ENCODE data around the gene PC.
"Not testable (repeated sequence)": the region's sequence is repeated elsewhere in the genome, so short reads cannot be mapped to it uniquely, and the experiment has no call there.

The PC gene

DNA sequence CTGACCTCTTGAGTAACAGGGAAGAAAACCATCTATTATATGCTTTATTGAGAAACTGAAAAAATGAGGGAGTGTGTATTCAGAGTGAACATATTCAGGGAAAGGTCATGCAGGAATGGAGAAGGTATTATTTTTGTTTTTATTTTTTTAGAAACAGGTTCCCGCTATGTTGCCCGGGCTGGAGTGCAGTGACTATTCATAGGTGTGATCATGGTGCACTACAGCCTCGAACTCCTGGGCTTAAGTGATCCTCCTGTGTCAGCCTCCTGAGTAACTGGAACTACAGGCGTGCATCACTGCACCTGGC, 123.7 kb downstream of the PC start:
- no peak for DNase-seq

DNA sequence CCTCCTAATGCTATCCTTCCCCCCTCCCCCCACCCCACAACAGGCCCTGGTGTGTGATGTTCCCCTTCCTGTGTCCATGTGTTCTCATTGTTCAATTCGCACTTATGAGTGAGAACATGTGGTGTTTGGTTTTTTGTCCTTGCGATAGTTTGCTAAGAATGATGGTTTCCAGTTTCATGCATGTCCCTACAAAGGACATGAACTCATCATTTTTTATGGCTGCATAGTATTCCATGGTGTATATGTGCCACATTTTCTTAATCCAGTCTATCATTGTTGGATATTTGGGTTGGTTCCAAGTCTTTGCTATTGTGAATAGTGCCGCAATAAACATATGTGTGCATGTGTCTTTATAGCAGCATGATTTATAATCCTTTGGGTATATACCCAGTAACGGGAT, 133.6 kb downstream of the PC start:
- not testable (repeated sequence) for DNase-seq

DNA sequence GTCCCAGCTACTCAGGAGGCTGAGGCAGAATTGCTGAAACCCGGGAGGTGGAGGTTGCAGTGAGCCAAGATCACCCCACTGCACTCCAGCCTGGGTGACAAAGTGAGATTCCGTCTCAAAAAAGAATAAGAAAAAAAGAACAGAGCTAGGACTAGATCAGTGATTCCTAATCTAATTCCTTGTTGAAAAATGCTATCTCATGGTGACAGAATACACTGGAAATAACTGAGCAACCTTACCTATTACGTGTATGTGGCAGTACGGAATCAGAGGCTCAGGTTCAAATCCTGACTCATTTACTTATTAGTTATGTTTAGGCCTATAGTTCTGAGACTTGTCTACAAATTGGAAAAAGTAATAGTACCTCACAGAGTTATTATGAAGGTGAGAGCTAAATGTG, 134.5 kb downstream of the PC start:
- no peak for DNase-seq

DNA sequence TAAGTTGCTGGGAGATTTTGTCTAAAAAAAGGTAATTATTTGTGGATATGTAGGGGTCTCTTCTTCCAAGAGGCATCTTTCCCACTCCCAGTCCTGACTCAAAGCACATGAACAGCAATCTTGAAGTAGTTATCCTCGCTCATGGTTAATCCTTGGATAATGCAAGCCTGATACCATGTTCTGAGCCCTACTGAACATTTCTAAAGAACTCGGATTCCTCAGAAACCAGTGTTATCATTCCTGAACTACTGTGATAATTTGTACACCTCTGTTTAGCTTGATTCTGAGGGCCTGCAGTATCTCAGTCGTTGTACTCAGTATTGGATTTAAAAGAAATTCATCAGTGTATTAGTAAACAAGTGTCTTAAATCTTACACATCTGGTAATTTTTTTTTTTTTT, 137.3 kb downstream of the PC start:
- no peak for DNase-seq

DNA sequence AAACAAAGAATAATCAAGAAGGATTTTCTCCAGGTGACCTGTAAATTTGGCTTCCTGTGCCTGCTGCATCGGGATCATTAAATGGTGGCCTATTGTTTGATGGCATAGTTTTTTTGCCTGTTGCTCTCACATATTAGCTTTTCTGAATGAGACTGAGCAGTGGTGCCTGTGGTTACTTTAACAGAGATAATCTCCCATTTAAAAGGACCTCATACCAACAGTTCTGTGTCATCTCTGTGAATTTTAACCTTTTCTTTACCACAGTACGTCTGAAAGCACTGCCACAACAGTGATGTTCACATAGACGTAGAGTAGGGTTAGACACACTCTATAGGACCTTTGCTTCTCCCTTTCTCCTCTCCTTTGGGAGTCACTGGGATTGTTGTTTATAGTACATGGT, 137.8 kb downstream of the PC start:
- no peak for DNase-seq

DNA sequence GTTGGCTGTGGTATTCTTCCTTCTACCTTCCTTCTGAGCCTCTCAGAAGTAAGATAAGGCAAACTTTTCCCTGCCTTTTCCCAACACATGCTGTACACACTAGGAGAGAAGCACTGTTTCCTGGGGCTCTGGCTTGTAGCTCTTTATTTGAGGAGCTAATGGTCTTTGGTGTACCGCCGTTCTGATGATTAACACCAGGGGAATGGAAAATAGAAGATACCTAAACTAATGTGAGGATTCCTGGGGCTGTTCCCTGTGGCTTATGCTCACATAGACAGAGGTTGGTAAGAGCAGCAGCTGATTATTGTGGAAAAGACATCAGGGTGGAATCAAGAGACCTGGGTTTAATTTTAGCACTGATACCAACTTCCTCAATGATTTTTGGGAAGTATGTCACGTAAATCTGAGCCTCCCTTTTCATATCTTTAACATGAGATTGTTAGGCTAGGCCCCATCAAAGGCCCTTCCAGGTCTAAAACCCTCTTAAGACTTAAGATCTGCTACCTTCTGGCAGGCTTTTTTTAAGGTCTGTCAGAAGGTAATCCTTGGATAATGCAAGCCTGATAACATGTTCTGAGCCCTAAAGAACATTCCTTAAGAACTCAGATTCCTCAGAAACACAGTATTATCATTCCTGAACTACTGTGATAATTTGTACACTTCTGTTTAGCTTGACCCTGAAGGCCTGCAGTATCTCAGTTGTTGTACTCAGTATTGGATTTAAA, 139.8 kb downstream of the PC start:
- DNase-seq = no peak

DNA sequence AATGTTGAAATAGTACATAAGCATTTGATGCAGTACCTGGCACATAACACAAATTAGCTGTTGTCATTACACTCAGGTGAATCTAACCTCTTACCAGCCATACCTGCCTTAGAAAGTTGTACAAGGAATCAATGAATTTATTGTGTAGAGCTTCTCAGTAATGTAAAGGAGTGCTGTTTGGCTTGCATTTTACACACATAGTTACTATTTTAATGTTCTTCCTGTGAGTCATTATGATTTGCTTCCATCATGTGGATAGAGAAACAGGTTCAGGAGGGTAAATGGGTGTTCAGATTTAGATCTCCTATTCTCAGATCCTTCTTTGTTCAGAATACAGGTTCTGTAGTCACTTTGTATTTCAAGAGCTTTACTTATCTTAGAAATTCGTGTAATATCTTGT, 142.5 kb downstream of the PC start:
- no peak for DNase-seq

DNA sequence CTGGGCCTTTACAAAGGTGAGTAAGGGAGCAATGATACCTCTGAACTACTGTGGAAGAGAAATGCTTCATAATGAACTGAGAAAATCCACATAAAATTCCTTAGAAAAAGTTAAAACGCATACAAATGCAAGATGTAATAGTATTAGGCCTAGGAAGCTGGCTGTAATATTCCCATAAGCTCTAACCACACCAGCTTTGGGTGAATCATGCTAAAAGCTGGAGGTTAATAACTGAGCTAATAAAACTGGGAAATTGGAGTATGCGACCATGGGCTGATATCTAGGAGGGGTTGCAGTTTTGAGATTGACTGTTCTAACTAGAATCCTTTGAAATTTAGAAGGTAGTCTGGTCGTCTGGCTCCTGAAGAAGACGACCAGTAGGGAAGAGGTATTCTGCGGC, 143.5 kb downstream of the PC start:
- no peak for DNase-seq

DNA sequence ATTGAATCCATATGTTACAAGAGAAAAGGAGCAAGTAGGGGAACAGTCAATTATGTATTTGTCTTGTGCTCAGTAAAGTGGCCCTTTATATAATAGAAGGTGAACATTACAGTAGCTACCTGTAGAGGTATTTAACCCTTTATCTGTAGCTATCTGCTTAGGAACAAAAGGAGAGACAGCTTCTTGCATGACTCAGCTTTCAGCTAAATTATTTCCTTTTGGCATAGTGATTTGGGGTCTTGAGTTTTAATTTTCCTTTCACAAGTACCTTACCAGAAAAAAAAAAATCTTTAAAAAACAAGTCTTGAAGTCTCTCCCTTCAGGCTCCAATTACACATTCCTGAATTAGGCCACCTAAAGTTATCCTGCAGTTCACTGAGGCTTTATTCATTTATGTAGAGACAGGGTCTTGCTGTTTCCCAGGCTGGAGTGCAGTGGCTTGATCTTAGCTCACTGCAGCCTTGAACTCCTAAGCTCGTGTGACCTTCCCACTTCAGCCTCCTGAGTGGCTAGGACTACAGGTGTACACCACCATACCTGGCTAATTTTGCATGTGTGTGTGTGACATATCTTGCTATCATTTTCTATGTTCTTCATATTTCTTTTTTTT, 147.5 kb downstream of the PC start:
- no peak for DNase-seq

DNA sequence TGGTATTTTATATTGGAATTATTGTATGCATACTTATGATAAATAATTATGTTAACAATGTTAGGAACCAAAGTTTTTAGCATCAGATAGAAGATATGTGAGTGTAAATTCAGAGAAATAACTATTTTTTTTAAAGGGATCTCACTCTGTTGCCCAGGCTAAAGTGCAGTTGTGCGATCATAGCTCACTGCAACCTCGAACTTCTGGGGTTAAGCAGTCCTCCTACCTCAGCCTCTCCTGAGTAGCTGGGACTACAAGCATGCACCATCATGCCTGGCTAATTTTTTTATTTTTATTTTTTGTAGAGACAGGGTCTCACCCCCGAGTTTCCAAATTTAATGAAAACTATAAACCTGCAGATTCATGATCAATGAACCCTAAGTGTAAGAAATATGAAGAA, 148.6 kb downstream of the PC start:
- DNase-seq = no peak

DNA sequence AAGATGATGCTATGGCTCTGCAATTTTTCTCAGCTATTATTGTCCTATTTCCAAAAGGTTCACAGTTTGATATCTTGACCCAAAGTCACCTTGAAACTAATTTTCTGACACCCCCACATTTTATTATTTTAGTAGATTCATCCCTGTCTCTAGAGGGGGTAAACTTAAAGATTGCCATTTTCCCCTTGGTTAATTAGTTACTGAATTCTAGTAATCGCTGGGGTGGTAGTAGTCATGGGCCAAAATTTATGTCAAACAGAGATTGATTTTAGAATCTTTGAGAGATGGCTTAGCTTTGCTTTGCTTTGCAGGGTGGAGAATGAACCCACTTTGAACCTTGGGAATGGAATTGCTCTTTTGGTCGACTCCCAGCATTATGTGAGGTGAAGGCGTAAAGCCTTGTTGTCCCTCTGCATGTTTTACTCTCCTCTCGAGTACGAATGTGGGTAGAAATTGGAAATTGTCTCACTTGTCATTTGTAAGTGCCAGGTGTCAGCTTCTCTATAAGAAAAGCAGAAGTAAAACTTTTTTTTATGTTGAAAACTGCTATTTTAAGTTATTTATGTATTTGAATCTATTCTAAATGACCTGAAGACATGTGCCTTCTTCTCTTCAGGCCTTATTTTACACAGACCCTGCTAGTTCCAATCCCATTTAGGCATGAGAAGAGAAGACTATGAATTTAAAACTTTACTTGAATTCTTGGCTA, 157.3 kb downstream of the PC start:
- no peak for DNase-seq

DNA sequence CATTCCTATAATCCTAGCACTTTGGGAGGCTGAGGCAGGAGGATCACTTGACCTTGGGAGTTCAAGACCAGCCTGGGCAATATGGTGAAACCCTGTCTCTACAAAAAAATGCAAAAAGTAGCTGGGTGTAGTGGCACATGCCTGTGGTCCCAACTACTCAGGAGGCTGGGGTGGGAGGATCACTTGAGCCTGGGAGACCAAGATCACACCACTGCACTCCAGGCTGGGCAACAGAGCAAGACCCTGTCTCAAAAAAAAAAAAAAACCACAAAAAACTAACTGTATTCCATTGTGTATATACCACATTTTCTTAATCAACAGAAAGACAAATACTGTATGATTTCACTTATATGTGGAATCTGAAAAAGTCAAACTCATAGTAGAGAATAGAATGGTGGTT, 158.4 kb downstream of the PC start:
- not testable (repeated sequence) for DNase-seq

Data from activated naive CD4-positive, alpha-beta T cell (primary cell).